GM12892 (cell line): ENCODE results near the gene MED25.

Experiments used
- DNase-seq: peaks from one replicate; pipeline ENCODE4 v3.0.0; 2011; ENCODE audit not compliant: insufficient read length
- FAIRE-seq: peaks from 2 replicates; lab custom pipeline; 2011; peaks lifted over from hg19 to GRCh38; lab: Jason Lieb, UNC
- POLR2A ChIP-seq: IDR thresholded peaks from 2 replicates; pipeline ENCODE4 v1.6.1; 2011; ENCODE audit warnings: low read depth, low read length, control low read depth
- POLR2AphosphoS5 ChIP-seq: IDR thresholded peaks from 2 replicates; pipeline ENCODE4 v1.6.1; 2011; ENCODE audit warnings: low read depth, low read length, control low read depth
- TAF1 ChIP-seq: IDR thresholded peaks from 2 replicates; pipeline ENCODE4 v1.6.1; 2011; ENCODE audit warnings: low read depth, mild to moderate bottlenecking, control low read depth, low read length, borderline replicate concordance

MED25 gene

GRCh38 chr19:49786376-49786820, 31.7 kb upstream of the MED25 start:
- FAIRE-seq = no peak
- DNase-seq = no peak
- TF ChIP-seq TAF1 (no peak), POLR2A (no peak), POLR2AphosphoS5 (no peak)

DNA sequence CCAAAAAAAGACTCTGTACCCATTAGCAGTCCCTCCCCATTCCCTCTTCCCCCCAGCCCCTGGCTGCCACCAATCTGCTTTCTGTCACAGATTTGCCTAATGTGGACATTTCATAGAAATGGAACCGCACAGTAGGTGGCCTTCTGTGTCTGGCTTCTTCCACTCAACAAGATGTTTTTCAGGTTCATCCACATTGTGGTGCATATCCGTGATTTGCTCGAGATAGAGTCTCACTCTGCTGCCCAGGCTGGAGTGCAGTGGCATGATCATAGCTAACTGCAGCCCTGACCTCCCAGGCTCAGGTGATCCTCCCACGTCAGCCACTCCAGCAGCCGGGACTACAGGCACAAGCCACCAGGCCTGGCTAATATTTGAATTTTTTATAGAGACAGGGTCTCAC, 30.3 kb upstream of the MED25 start:
- DNase-seq (no peak), FAIRE-seq (no peak)
- TF ChIP-seq TAF1 (no peak), POLR2A (no peak), POLR2AphosphoS5 (no peak)

DNA sequence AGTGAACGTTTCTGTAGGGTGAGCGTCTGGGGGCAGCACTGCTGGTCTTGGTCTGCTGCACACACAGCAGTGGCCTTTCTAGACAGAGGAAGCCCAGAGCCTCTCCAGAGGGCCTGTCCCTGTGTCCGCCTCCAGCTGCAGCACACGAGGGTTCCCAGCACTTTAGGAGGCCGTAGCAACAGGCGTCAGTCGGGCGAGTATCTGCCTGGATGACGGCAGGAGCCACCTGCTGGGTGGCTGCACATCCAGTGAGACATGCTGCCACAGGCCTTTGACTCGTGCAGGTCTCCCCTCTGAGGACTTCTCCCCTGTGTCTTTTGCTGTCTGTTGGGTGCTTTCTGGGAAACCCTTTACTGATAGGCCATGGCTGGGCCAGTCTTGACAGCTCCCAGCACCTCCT, 29.2 kb upstream of the MED25 start:
- DNase-seq (no peak), FAIRE-seq (no peak)

GRCh38 chr19:49790866-49791265, 27.2 kb upstream of the MED25 start:
- DNase-seq = no peak
- FAIRE-seq = no peak
- TF ChIP-seq POLR2A = no peak
- no peak for TF ChIP-seq POLR2AphosphoS5
- TF ChIP-seq TAF1 = no peak

More for the DNA sequence above, 29.2 kb upstream of the MED25 start:
- TF ChIP-seq TAF1 (no peak), POLR2A (no peak)

GRCh38 chr19:49791776-49792445, 26.2 kb upstream of the MED25 start:
- FAIRE-seq (no peak), DNase-seq (no peak)
- no peak for TF ChIP-seq TAF1
- no peak for TF ChIP-seq POLR2AphosphoS5
- TF ChIP-seq POLR2A = no peak

GRCh38 chr19:49792829-49793560, 25.1 kb upstream of the MED25 start:
- TF ChIP-seq POLR2A = no peak
- FAIRE-seq = no peak
- DNase-seq = no peak

- DNase-seq = no peak
- FAIRE-seq = no peak
- TF ChIP-seq POLR2AphosphoS5 = no peak
- no peak for TF ChIP-seq TAF1
- TF ChIP-seq POLR2A = no peak
These were observed 24.6 kb upstream of the MED25 start for GRCh38 chr19:49793561-49793840.

- FAIRE-seq (no peak), DNase-seq (no peak)
- no peak for TF ChIP-seq POLR2AphosphoS5
- TF ChIP-seq TAF1 = no peak
- no peak for TF ChIP-seq POLR2A
These were observed 22.5 kb upstream of the MED25 start for GRCh38 chr19:49795615-49796014.

DNA sequence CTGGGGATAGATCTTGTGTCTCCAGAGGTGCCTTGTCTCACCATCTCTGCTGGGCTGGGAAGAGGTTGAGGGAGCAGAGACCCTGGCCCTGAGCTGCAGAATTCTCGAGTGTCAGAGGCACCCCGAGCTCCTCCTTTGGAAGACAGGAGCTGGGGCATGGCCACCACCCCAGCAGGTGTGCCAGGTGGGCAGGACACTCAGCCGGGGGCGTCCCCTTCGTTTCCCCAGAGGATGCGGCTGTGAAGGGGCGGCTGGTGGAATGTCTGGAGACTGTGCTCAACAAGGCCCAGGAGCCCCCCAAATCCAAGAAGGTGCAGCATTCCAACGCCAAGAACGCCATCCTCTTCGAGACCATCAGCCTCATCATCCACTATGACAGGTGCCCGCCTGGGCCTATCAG, 19.5 kb upstream of the MED25 start:
- no peak for DNase-seq

GRCh38 chr19:49799271-49799797, 18.8 kb upstream of the MED25 start:
- no peak for DNase-seq
- FAIRE-seq = no peak
- TF ChIP-seq POLR2A (no peak), POLR2AphosphoS5 (no peak)

More for the DNA sequence above, 19.5 kb upstream of the MED25 start:
- no peak for FAIRE-seq
- no peak for TF ChIP-seq POLR2AphosphoS5
- no peak for TF ChIP-seq POLR2A
- no peak for TF ChIP-seq TAF1

DNA sequence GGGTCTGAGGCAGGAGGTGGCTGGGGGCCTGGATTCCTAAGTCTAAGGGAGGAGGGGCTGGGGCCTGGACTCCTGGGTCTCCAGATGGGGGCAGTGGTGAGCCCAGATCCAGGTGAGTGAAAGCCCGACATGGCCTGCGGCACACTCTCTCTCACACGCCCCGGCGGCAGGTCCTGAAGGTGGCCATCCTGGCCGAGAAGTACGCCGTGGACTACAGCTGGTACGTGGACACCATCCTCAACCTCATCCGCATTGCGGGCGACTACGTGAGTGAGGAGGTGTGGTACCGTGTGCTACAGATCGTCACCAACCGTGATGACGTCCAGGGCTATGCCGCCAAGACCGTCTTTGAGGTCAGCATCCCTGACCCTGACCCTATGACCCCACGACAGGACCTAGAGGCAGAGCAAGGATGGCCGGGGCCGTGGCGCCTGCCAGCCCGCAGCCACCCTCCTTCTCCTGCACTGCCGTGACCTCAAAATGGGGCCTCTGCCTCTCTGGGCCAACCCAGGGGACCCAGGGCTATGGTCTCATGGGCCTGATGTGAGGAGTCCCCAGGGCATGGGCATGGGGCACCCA, 18.2 kb upstream of the MED25 start:
- DNase-seq (no peak), FAIRE-seq (no peak)
- no peak for TF ChIP-seq TAF1
- no peak for TF ChIP-seq POLR2AphosphoS5
- TF ChIP-seq POLR2A = no peak

DNA sequence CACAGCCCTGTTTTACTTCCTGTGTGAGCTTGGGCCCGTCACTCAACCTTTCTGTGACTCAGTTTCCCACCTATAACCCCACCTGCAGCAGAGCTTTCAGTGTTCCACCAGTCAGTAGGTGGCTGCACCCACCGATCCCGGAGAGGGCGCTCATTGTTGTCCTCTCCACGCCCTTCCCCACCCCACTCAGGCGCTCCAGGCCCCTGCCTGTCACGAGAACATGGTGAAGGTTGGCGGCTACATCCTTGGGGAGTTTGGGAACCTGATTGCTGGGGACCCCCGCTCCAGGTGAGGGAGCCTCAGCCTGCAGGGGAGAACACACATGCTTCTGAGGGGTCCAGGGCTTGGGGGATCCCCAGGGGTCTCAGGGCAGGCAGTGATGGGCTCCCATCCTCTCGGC, 17.3 kb upstream of the MED25 start:
- TF ChIP-seq POLR2AphosphoS5 (no peak), POLR2A (no peak), TAF1 (no peak)
- DNase-seq (no peak), FAIRE-seq (no peak)
